Thyroid gland (tissue), 4 donors: ENCODE measurements around the gene GLRX. TPM values are rescaled to one million over a fixed set of nuclear protein-coding genes. Genes with fewer than 3 reads are reported as not detected.

Experiments
- DNase-seq, 2 donors: peaks; one replicate each; pipeline ENCODE4 v3.0.0-alpha.2; 2019
- H3K27ac ChIP-seq, 3 donors: fragments of 200-600 bp; sonication (generic); 1 replicate in 2 of 3; 2 replicates in 1 of 3; pipeline ENCODE4 v1.5.1; 2016 to 2019; ENCODE audit warnings: mild to moderate bottlenecking in 1 of 3, moderate library complexity in 1 of 3
- H3K27me3 ChIP-seq: fragments of 200-600 bp; sonication (generic); one replicate; pipeline ENCODE4 v1.5.1; 2019
- H3K36me3 ChIP-seq, 2 donors: fragments of 200-600 bp; sonication (generic); one replicate each; pipeline ENCODE4 v1.5.1; 2016 to 2019
- H3K4me1 ChIP-seq, 2 donors: fragments of 200-600 bp; sonication (generic); one replicate each; pipeline ENCODE4 v1.5.1; 2017 to 2019
- H3K4me3 ChIP-seq, 3 donors: fragments of 200-600 bp; sonication (generic); replicated peaks in 1 of 3; 1 replicate in 2 of 3; 2 replicates in 1 of 3; pipeline ENCODE4 v1.5.1; 2016; ENCODE audit warnings: mild to moderate bottlenecking in 1 of 3
- H3K9me3 ChIP-seq: fragments of 200-600 bp; sonication (generic); one replicate; pipeline ENCODE4 v1.5.1; 2017
- CTCF ChIP-seq, 6 experiments: fragments of 200-600 bp in 3 of 6; fragments of 450-650 bp in 3 of 6; sonication (generic) in 3 of 6; IDR thresholded peaks; one replicate each; pipeline ENCODE4 v1.5.1; 2016 to 2019; ENCODE audit warnings: antibody characterized with exemption in 6 of 6, mild to moderate bottlenecking in 2 of 6, inconsistent platforms in 1 of 6, moderate library complexity in 1 of 6
- POLR2A ChIP-seq, 2 donors: fragments of 450-650 bp; IDR thresholded peaks; one replicate each; pipeline ENCODE4 v1.6.1; 2017; ENCODE audit warnings: antibody characterized with exemption in 2 of 2, mild to moderate bottlenecking in 2 of 2, moderate library complexity in 1 of 2
- WGBS, 2 donors: methylation state at CpG; one replicate each; pipeline ENCODE4 v1.1.5; 2017; 5-methylcytosine and 5-hydroxymethylcytosine counted together
- intact Hi-C: fragments of 100-400 bp; cut with DNase I; formaldehyde crosslinking; loops from one replicate; pipeline ENCODE4 v1.15.1; 2023
- total RNA-seq, 4 donors: library from RNA; depleted of rRNA; stranded (reverse); fragments of >200 nt; gene quantifications; one replicate each; pipeline ENCODE4 v1.2.3, GENCODE V29; 2016

GLRX gene
- total RNA-seq, 4 donors from 2014 or later, result 30.1 to 68.7 (median 37.7) TPM

DNA sequence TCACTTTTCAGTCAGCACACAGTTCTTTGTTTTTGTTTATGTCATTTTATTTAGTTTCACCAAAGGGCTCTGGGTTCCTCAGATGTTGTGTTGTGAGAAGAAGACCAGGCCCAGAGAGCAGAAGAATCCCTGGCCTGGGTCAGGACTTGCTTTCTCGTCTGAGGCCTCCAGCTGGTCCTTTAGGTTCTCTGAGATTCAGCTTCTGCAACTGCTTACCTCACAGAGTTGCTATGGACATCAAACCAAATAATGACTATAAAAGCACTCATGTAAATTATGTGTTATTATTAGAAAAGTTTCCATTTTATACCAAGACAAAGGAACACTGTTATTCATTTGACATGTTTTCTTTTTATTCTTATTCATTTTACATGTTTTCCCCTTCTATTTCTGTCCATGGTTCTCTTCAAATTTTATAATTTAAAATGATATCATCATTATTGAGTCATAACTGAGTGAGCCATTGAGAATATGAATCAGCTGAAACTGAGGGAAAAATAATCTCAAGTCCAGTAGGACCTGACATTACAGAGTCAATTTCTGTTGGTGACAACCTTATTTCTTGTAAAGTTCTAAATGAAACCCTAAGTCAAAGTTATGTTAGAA, 44.0 kb upstream of the GLRX start:
- intact Hi-C loops, result no loop called here
- no peak for DNase-seq
- Histone ChIP-seq H3K4me1 (peaks cover 6 to 17% of the 10 kb centered on the region in 2 donors), H3K36me3 (no peaks in the 10 kb centered on the region), H3K9me3 (no peaks in the 10 kb centered on the region), H3K27me3 (no peaks in the 10 kb centered on the region), H3K27ac (no peak overlapping the region), H3K4me3 (no peak overlapping the region)
- WGBS, 2 donors, result 85 to 93% methylated on average over 1 of the region's 1 CpG
- TF ChIP-seq POLR2A (IDR thresholded peaks at IDR 0.05) (no peak), CTCF (IDR thresholded peaks at IDR 0.05) (no peak)

DNA sequence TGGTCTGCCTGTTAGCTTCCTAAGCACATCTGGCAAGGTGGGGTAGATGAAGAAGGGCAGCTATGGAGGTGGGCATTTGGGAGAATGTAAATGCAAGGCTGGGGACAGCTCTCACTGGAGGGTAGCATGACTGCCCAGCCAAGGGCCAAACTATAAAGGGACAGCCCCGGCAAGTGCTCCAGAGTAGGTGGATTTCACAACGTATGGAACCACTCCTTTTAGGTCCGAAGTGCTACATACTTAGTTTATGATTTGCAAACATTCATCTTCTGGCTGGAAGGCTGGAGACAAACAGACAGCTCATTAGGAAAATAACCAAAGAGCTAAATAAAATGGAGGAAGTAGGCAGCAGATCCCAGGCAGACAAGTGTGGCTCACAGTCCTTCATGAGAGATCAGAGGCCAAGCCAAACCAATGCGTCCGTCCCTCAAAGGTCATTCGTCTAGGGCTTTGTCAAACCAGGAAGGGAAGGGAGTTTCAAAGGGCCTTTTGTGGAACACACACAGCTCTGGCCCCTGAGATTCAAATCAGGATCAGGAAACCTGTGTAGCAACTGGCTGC, 42.5 kb upstream of the GLRX start:
- H3K36me3 ChIP-seq, result no peaks in the 10 kb centered on the region
- no peaks in the 10 kb centered on the region for H3K9me3 ChIP-seq
- H3K4me3 ChIP-seq, result no peak overlapping the region
- intact Hi-C loops, result no loop called here
- peaks cover 6 to 30% of the 10 kb centered on the region in 2 donors for H3K4me1 ChIP-seq
- no peak for DNase-seq
- TF ChIP-seq CTCF (IDR thresholded peaks at IDR 0.05) (no peak), POLR2A (IDR thresholded peaks at IDR 0.05) (no peak)
- H3K27me3 ChIP-seq, result no peaks in the 10 kb centered on the region
- no peak overlapping the region for H3K27ac ChIP-seq
- 85 to 92% methylated on average over 6 of the region's 6 CpGs for WGBS, 2 donors

DNA sequence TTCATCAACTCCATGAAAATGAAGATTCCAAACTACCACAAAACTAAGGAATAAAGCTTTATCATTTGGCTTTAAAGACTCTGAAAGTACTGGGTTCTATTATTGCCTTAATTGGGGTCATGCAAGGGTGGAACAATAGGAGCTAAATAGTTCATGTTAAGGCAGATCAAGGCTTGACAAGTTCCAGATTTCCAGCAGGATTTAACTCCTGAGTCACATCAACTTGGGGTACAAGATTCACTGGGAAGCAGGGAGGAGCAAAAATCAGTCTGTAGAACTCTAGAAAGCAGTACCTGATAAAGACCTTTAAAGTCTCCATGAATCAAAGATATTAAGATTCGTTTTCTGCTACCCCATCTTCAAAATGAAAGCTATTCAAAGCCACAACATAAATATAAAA, 41.9 kb upstream of the GLRX start:
- DNase-seq, result no peak
- intact Hi-C loops, result no loop called here
- 90 to 93% methylated on average over 1 of the region's 1 CpG for WGBS, 2 donors
- Histone ChIP-seq H3K4me3 (no peak overlapping the region), H3K9me3 (no peaks in the 10 kb centered on the region), H3K4me1 (peaks cover 6 to 36% of the 10 kb centered on the region in 2 donors), H3K27me3 (no peaks in the 10 kb centered on the region), H3K27ac (no peak overlapping the region), H3K36me3 (no peaks in the 10 kb centered on the region)
- TF ChIP-seq POLR2A (IDR thresholded peaks at IDR 0.05) (no peak), CTCF (IDR thresholded peaks at IDR 0.05) (no peak)

- no peaks in the 10 kb centered on the region for H3K27me3 ChIP-seq
- DNase-seq, result no peak
- 74 to 81% methylated on average over 4 of the region's 4 CpGs for WGBS, 2 donors
- no peak overlapping the region for H3K4me3 ChIP-seq
- peak overlapping the region in 2 of 3 donors; percentile 14 to 28 for H3K27ac ChIP-seq
- TF ChIP-seq CTCF (IDR thresholded peaks at IDR 0.05) (no peak), POLR2A (IDR thresholded peaks at IDR 0.05) (peak in 1 of 2 donors; percentile 9)
- intact Hi-C loops, result no loop called here
- H3K9me3 ChIP-seq, result no peaks in the 10 kb centered on the region
- peaks cover 6 to 47% of the 10 kb centered on the region in 2 donors for H3K4me1 ChIP-seq
- no peaks in the 10 kb centered on the region for H3K36me3 ChIP-seq
These were observed 40.8 kb upstream of the GLRX start for GRCh38 chr5:95863383-95863757.

GRCh38 chr5:95862671-95863382, 40.3 kb upstream of the GLRX start:
- DNase-seq, result no peak
- no peak for TF ChIP-seq CTCF (IDR thresholded peaks at IDR 0.05)
- TF ChIP-seq POLR2A (IDR thresholded peaks at IDR 0.05), result no peak
- 58 to 67% methylated on average over 8 of the region's 8 CpGs for WGBS, 2 donors
- Histone ChIP-seq H3K9me3 (no peaks in the 10 kb centered on the region), H3K4me1 (peaks cover 6 to 52% of the 10 kb centered on the region in 2 donors), H3K36me3 (no peaks in the 10 kb centered on the region), H3K27ac (peak overlapping the region; percentile 14 to 30 (median 28)), H3K27me3 (no peaks in the 10 kb centered on the region), H3K4me3 (no peak overlapping the region)
- intact Hi-C loops, result no loop called here
